Mucosa of stomach (tissue), 1 donor: ENCODE measurements around the gene SLC7A6OS.

Source experiments
- H3K27me3 ChIP-seq: one replicate; pipeline ENCODE4 v1.7.0; 2013; ENCODE audit warnings: mild to moderate bottlenecking, low read length; ENCODE audit not compliant: control insufficient read depth, insufficient read depth
- H3K36me3 ChIP-seq: one replicate; pipeline ENCODE4 v1.7.0; 2013; ENCODE audit warnings: low read length; ENCODE audit not compliant: control insufficient read depth, insufficient read depth
- H3K4me1 ChIP-seq: one replicate; pipeline ENCODE4 v1.7.0; 2013; ENCODE audit warnings: mild to moderate bottlenecking, low read length; ENCODE audit not compliant: control insufficient read depth, insufficient read depth
- H3K4me3 ChIP-seq: one replicate; pipeline ENCODE4 v1.7.0; 2013; ENCODE audit warnings: low read length
- H3K9ac ChIP-seq: one replicate; pipeline ENCODE4 v1.7.0; 2013; ENCODE audit warnings: mild to moderate bottlenecking, low read length, moderate library complexity
- H3K9me3 ChIP-seq: one replicate; pipeline ENCODE4 v1.7.0; 2013; ENCODE audit warnings: mild to moderate bottlenecking, low read length, moderate library complexity; ENCODE audit not compliant: control insufficient read depth
- donor health status: Pancreatic carcinoma.

Gene SLC7A6OS

GRCh38 chr16:68310774-68311511, at the start of gene SLC7A6OS, which contains the start of gene PRMT7:
TSS of gene SLC7A6OS (minus strand) at chr16:68310946. CDS start at chr16:68310926, 20 bp downstream.
TSS of gene PRMT7 (plus strand) at chr16:68311019. CDS start at chr16:68315980, 4,961 bp downstream.
- H3K9ac ChIP-seq, result peak within 1 kb of the TSS; percentile 87
- no peaks in the 10 kb centered on the region for H3K36me3 ChIP-seq
- H3K4me3 ChIP-seq, result peak within 1 kb of the TSS; percentile 85
- H3K4me1 ChIP-seq, result peaks cover 16% of the 10 kb centered on the region
- no peaks in the 10 kb centered on the region for H3K9me3 ChIP-seq
- H3K27me3 ChIP-seq, result no peaks in the 10 kb centered on the region

GRCh38 chr16:68359398-68360191, 48.8 kb upstream of the SLC7A6OS start:
- no peaks in the 10 kb centered on the region for H3K27me3 ChIP-seq
- H3K9me3 ChIP-seq, result no peaks in the 10 kb centered on the region
- H3K4me3 ChIP-seq, result no peak overlapping the region
- H3K4me1 ChIP-seq, result peaks cover 6% of the 10 kb centered on the region
- no peak overlapping the region for H3K9ac ChIP-seq
- peaks cover 10% of the 10 kb centered on the region for H3K36me3 ChIP-seq

- Histone ChIP-seq H3K27me3 (no peaks in the 10 kb centered on the region), H3K4me1 (peaks cover 6% of the 10 kb centered on the region), H3K4me3 (no peak overlapping the region), H3K36me3 (peaks cover 4% of the 10 kb centered on the region), H3K9me3 (no peaks in the 10 kb centered on the region), H3K9ac (no peak overlapping the region)
Measured at GRCh38 chr16:68358951-68359350, 48.2 kb upstream of the SLC7A6OS start.

- Histone ChIP-seq H3K4me1 (peaks cover 12% of the 10 kb centered on the region), H3K36me3 (peaks cover 4% of the 10 kb centered on the region), H3K27me3 (no peaks in the 10 kb centered on the region), H3K9ac (no peak overlapping the region), H3K4me3 (no peak overlapping the region), H3K9me3 (no peaks in the 10 kb centered on the region)
Measured at GRCh38 chr16:68357923-68358322, 47.2 kb upstream of the SLC7A6OS start.

GRCh38 chr16:68357521-68357922, 46.8 kb upstream of the SLC7A6OS start:
- Histone ChIP-seq H3K9me3 (no peaks in the 10 kb centered on the region), H3K36me3 (peaks cover 4% of the 10 kb centered on the region), H3K27me3 (no peaks in the 10 kb centered on the region), H3K4me3 (no peak overlapping the region), H3K9ac (no peak overlapping the region), H3K4me1 (peaks cover 15% of the 10 kb centered on the region)

GRCh38 chr16:68356919-68357286, 46.2 kb upstream of the SLC7A6OS start:
- no peak overlapping the region for H3K9ac ChIP-seq
- peaks cover 19% of the 10 kb centered on the region for H3K4me1 ChIP-seq
- peaks cover 4% of the 10 kb centered on the region for H3K36me3 ChIP-seq
- no peaks in the 10 kb centered on the region for H3K27me3 ChIP-seq
- no peaks in the 10 kb centered on the region for H3K9me3 ChIP-seq
- H3K4me3 ChIP-seq, result no peak overlapping the region

GRCh38 chr16:68356249-68356918, 45.6 kb upstream of the SLC7A6OS start:
- Histone ChIP-seq H3K4me3 (no peak overlapping the region), H3K9ac (no peak overlapping the region), H3K9me3 (no peaks in the 10 kb centered on the region), H3K27me3 (no peaks in the 10 kb centered on the region), H3K36me3 (peaks cover 4% of the 10 kb centered on the region), H3K4me1 (peaks cover 24% of the 10 kb centered on the region)

- Histone ChIP-seq H3K9ac (no peak overlapping the region), H3K4me1 (peaks cover 25% of the 10 kb centered on the region), H3K27me3 (no peaks in the 10 kb centered on the region), H3K36me3 (peaks cover 4% of the 10 kb centered on the region), H3K4me3 (no peak overlapping the region), H3K9me3 (no peaks in the 10 kb centered on the region)
Measured at GRCh38 chr16:68355447-68356248, 44.9 kb upstream of the SLC7A6OS start.

DNA sequence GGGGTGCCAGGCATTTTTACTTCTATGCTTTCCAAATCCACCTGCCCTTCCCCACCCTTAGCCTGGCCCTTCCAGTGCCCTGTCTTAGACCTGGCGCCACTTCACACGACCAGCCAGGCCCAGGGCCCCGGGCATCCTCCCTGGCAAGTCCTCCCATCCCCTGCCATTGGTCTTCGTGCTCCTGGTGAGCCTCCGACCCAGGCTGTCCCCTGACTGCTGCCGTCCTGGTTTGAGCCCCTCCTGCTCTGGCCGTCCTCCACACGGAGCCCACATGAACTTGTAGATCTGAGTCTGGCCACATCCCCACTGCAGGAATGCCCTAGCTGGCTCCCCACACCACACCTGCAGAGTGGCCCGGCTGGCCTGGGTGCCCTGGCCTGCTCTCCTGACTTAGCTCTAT, 44.1 kb upstream of the SLC7A6OS start:
- Histone ChIP-seq H3K9ac (no peak overlapping the region), H3K9me3 (no peaks in the 10 kb centered on the region), H3K27me3 (no peaks in the 10 kb centered on the region), H3K36me3 (peaks cover 4% of the 10 kb centered on the region), H3K4me3 (no peak overlapping the region), H3K4me1 (peaks cover 25% of the 10 kb centered on the region)

- Histone ChIP-seq H3K4me1 (peaks cover 25% of the 10 kb centered on the region), H3K4me3 (no peak overlapping the region), H3K27me3 (no peaks in the 10 kb centered on the region), H3K36me3 (peaks cover 4% of the 10 kb centered on the region), H3K9me3 (no peaks in the 10 kb centered on the region), H3K9ac (no peak overlapping the region)
Measured at GRCh38 chr16:68353366-68353765, 42.6 kb upstream of the SLC7A6OS start.

DNA sequence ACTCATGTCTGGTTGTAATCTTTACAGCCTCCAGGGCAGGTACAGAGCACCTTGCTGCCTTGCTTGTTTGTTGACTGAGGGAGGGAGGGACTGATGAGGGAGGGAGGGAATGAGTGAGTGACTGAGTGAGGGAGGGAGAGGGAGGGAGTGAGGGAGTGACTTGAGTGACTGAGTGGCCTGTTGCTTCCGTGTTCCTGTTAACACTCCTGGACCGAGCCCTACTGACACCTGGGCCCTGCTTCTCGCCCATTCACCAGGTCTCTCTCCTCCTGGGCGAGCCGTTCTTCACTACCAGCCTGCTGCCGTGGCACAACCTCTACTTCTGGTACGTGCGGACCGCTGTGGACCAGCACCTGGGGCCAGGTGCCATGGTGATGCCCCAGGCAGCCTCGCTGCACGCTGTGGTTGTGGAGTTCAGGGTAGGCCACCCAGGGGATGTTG, 41.3 kb upstream of the SLC7A6OS start:
- Histone ChIP-seq H3K4me1 (peaks cover 23% of the 10 kb centered on the region), H3K27me3 (no peaks in the 10 kb centered on the region), H3K9ac (peak overlapping the region; percentile 58), H3K36me3 (peaks cover 4% of the 10 kb centered on the region), H3K9me3 (no peaks in the 10 kb centered on the region), H3K4me3 (peak overlapping the region; percentile 10)
